K562 (cell line): Measurements from ENCODE around the gene DNAH8.

Experiments
- ARID4B ChIP-seq: sonication (generic); formaldehyde crosslinking; IDR thresholded peaks from 2 replicates; pipeline ENCODE4 v1.8.0; 2022; ENCODE audit warnings: mild to moderate bottlenecking, missing genetic modification reagents
- CTCF ChIP-seq, 3 experiments: IDR thresholded peaks in 2 of 3; conservative IDR thresholded peaks in 1 of 3; 2 replicates each; pipeline ENCODE4 v1.5.1; 2011 to 2012; ENCODE audit warnings: low read length in 3 of 3, mild to moderate bottlenecking in 3 of 3, control low read depth in 2 of 3, improper control_type of control experiment in 1 of 3, inconsistent platforms in 1 of 3, low read depth in 1 of 3, mixed read lengths in 1 of 3, moderate library complexity in 1 of 3; ENCODE audit not compliant: insufficient read depth in 2 of 3
- EP300 ChIP-seq: IDR thresholded peaks from 2 replicates; pipeline ENCODE4 v1.6.1; 2012; ENCODE audit warnings: low read length, improper control_type of control experiment
- ETV6 ChIP-seq, 3 experiments: fragments of 150-350 bp in 1 of 3; sonication (generic) in 1 of 3; formaldehyde crosslinking in 1 of 3; IDR thresholded peaks; 2 replicates each; pipeline versions ENCODE4 v1.6.1 to v1.8.0; 2014 to 2022; ENCODE audit warnings: borderline replicate concordance in 2 of 3, low read depth in 2 of 3, antibody characterized with exemption in 1 of 3, low read length in 1 of 3, mild to moderate bottlenecking in 1 of 3, missing genetic modification reagents in 1 of 3
- GATAD2A ChIP-seq: fragments of 450-650 bp; IDR thresholded peaks from 2 replicates; pipeline ENCODE4 v1.6.1; 2017
- POLR2A ChIP-seq: fragments of 450-650 bp; conservative IDR thresholded peaks from 2 replicates; pipeline ENCODE4 v1.6.1; 2016
- PREB ChIP-seq: sonication (generic); formaldehyde crosslinking; IDR thresholded peaks from 2 replicates; pipeline ENCODE4 v1.8.1; 2023; ENCODE audit warnings: mild to moderate bottlenecking, missing genetic modification reagents
- RBM39 ChIP-seq: fragments of 200-400 bp; formaldehyde crosslinking; optimal IDR thresholded peaks from 2 replicates; pipeline ENCODE3; 2018; ENCODE audit warnings: low read depth, low read length
- RNF219 ChIP-seq: fragments of 250-450 bp; sonication (Bioruptor Pico); IDR thresholded peaks from 2 replicates; pipeline ENCODE4 v1.5.0; 2022; ENCODE audit warnings: mild to moderate bottlenecking
- TAF1 ChIP-seq: IDR thresholded peaks from 2 replicates; pipeline ENCODE4 v1.6.1; 2011; ENCODE audit warnings: mild to moderate bottlenecking, low read length, moderate library complexity; ENCODE audit not compliant: insufficient read depth, control insufficient read depth, severe bottlenecking; ENCODE audit errors: extremely low read depth
- ZNF263 ChIP-seq: sonication (generic); formaldehyde crosslinking; IDR thresholded peaks from 2 replicates; pipeline ENCODE4 v1.8.0; 2022; ENCODE audit warnings: mild to moderate bottlenecking, missing genetic modification reagents, borderline replicate concordance
- ZNF318 ChIP-seq, 2 experiments: fragments of 450-650 bp; IDR thresholded peaks; 2 replicates each; pipeline ENCODE4 v1.6.1; 2016; ENCODE audit warnings: mild to moderate bottlenecking in 2 of 2, borderline replicate concordance in 1 of 2, low read depth in 1 of 2, moderate library complexity in 1 of 2

GRCh38 chr6:38909015-38909730 lies 194.1 kb downstream of the DNAH8 start:
- no peak for TF ChIP-seq GATAD2A
- TF ChIP-seq PREB (CRISPR knock-in tag), result no peak
- TF ChIP-seq ZNF318 (IDR thresholded peaks at IDR 0.05; ENCODE audit: borderline replicate concordance in 1 of 2, low read depth in 1 of 2), result no peak
- TF ChIP-seq ETV6 (IDR thresholded peaks at IDR 0.05; ENCODE audit: borderline replicate concordance in 1 of 2, low read depth in 2 of 2, low read length in 1 of 2), result no peak
- no peak for TF ChIP-seq ETV6 (CRISPR knock-in tag; IDR thresholded peaks at IDR 0.05; ENCODE audit: borderline replicate concordance)
- no peak for TF ChIP-seq EP300
- no peak for TF ChIP-seq CTCF (IDR thresholded peaks at IDR 0.05 in 2 of 3, conservative IDR thresholded peaks at IDR 0.05 in 1 of 3; ENCODE audit: insufficient read depth in 2 of 3, low read depth in 1 of 3, low read length in 3 of 3)
- no peak for TF ChIP-seq RNF219
- TF ChIP-seq RBM39, result no peak
- no peak for TF ChIP-seq ARID4B
- no peak for TF ChIP-seq ZNF263 (CRISPR knock-in tag)
- TF ChIP-seq POLR2A, result no peak
- TF ChIP-seq TAF1, result no peak
